ENCODE results near the gene THAP4.

Gene THAP4

GRCh38 chr2:241677392-241677791 lies 40.4 kb upstream of the THAP4 start:
- in situ Hi-C loops (cut with MboI; ENCODE audit: low pct_unique_long_range_greater_than_20kb, low sequenced_read_pairs, unreplicated experiment) = no loop called here
- TF ChIP-seq CTCF (IDR thresholded peaks at IDR 0.05; ENCODE audit: extremely low read depth, insufficient read depth, missing control alignments) = no peak
- no peak for DNase-seq (ENCODE audit: low spot score)

- in situ Hi-C loops (cut with MboI; ENCODE audit: low pct_unique_long_range_greater_than_20kb, low sequenced_read_pairs, unreplicated experiment) = no loop called here
- DNase-seq (ENCODE audit: low spot score) = no peak
- no peak for TF ChIP-seq CTCF (IDR thresholded peaks at IDR 0.05; ENCODE audit: extremely low read depth, insufficient read depth, missing control alignments)
Measured at GRCh38 chr2:241676665-241677064, 39.7 kb upstream of the THAP4 start.

GRCh38 chr2:241675885-241676284 lies 38.9 kb upstream of the THAP4 start:
- no peak for TF ChIP-seq CTCF (IDR thresholded peaks at IDR 0.05; ENCODE audit: extremely low read depth, insufficient read depth, missing control alignments)
- in situ Hi-C loops (cut with MboI; ENCODE audit: low pct_unique_long_range_greater_than_20kb, low sequenced_read_pairs, unreplicated experiment) = no loop called here
- DNase-seq (ENCODE audit: low spot score) = no peak

GRCh38 chr2:241673797-241674725 lies 37.1 kb upstream of the THAP4 start:
- in situ Hi-C loops (cut with MboI; ENCODE audit: low pct_unique_long_range_greater_than_20kb, low sequenced_read_pairs, unreplicated experiment) = no loop called here
- no peak for DNase-seq (ENCODE audit: low spot score)
- no peak for TF ChIP-seq CTCF (IDR thresholded peaks at IDR 0.05; ENCODE audit: extremely low read depth, insufficient read depth, missing control alignments)

GRCh38 chr2:241673189-241673663 lies 36.3 kb upstream of the THAP4 start:
- TF ChIP-seq CTCF (IDR thresholded peaks at IDR 0.05; ENCODE audit: extremely low read depth, insufficient read depth, missing control alignments) = no peak
- in situ Hi-C loops (cut with MboI; ENCODE audit: low pct_unique_long_range_greater_than_20kb, low sequenced_read_pairs, unreplicated experiment) = no loop called here
- DNase-seq (ENCODE audit: low spot score) = no peak

- no peak for DNase-seq (ENCODE audit: low spot score)
- no peak for TF ChIP-seq CTCF (IDR thresholded peaks at IDR 0.05; ENCODE audit: extremely low read depth, insufficient read depth, missing control alignments)
- in situ Hi-C loops (cut with MboI; ENCODE audit: low pct_unique_long_range_greater_than_20kb, low sequenced_read_pairs, unreplicated experiment) = no loop called here
Measured at GRCh38 chr2:241672243-241673188, 35.6 kb upstream of the THAP4 start.
